Neural progenitor cell (in vitro differentiated cells): ENCODE measurements around the gene CAPN10. TPM values are rescaled to one million over a fixed set of nuclear protein-coding genes. Genes with fewer than 3 reads are reported as not detected.

Experiments used
- DNase-seq: peaks from one replicate; pipeline ENCODE4 v3.0.0-alpha.2; 2016; ENCODE audit warnings: low spot score
- H2AFZ ChIP-seq: fragments of 200-600 bp; sonication (generic); replicated peaks from 2 replicates; pipeline ENCODE4 v1.6.1; 2016; ENCODE audit warnings: antibody characterized with exemption
- H3F3A ChIP-seq: fragments of 200-600 bp; sonication (generic); 2 replicates; pipeline ENCODE4 v1.6.1; 2016; ENCODE audit warnings: antibody characterized with exemption, low read depth
- H3K27ac ChIP-seq: fragments of 200-600 bp; sonication (generic); 2 replicates; pipeline ENCODE4 v1.5.1; 2016; ENCODE audit warnings: mild to moderate bottlenecking
- H3K27me3 ChIP-seq: fragments of 200-600 bp; sonication (generic); 2 replicates; pipeline ENCODE4 v1.6.1; 2016; ENCODE audit warnings: mild to moderate bottlenecking, moderate library complexity
- H3K36me3 ChIP-seq: fragments of 200-600 bp; sonication (generic); 2 replicates; pipeline ENCODE4 v1.5.1; 2016
- H3K4me1 ChIP-seq: fragments of 200-600 bp; sonication (generic); 2 replicates; pipeline ENCODE4 v1.6.1; 2016; ENCODE audit warnings: mixed run types
- H3K4me2 ChIP-seq: fragments of 200-600 bp; sonication (generic); 2 replicates; pipeline ENCODE4 v1.6.1; 2016
- H3K4me3 ChIP-seq: fragments of 200-600 bp; sonication (generic); 2 replicates; pipeline ENCODE4 v1.5.1; 2016
- H3K79me2 ChIP-seq: fragments of 200-600 bp; sonication (generic); 2 replicates; pipeline ENCODE4 v1.6.1; 2016; ENCODE audit warnings: low read depth
- H3K9ac ChIP-seq: fragments of 200-600 bp; sonication (generic); 2 replicates; pipeline ENCODE4 v1.6.1; 2016
- H3K9me3 ChIP-seq: fragments of 200-600 bp; sonication (generic); 2 replicates; pipeline ENCODE4 v1.5.1; 2016; ENCODE audit warnings: low read depth
- H4K20me1 ChIP-seq: fragments of 200-600 bp; sonication (generic); 2 replicates; pipeline ENCODE4 v1.6.1; 2016; ENCODE audit warnings: low read depth
- H3K27ac Mint-ChIP-seq: 3 replicates; pipeline ENCODE4 v1.8.0; 2021; ENCODE audit warnings: mixed read lengths
- H3K27me3 Mint-ChIP-seq: 2 replicates; pipeline ENCODE4 v1.8.0; 2022; ENCODE audit warnings: low read depth, mild to moderate bottlenecking, inconsistent platforms, moderate library complexity, mixed read lengths; ENCODE audit not compliant: insufficient read depth
- H3K36me3 Mint-ChIP-seq: 3 replicates; pipeline ENCODE4 v1.8.0; 2021; ENCODE audit warnings: mixed read lengths
- H3K4me1 Mint-ChIP-seq: 3 replicates; pipeline ENCODE4 v1.8.0; 2021; ENCODE audit warnings: mixed read lengths
- H3K4me3 Mint-ChIP-seq: 3 replicates; pipeline ENCODE4 v1.8.0; 2021; ENCODE audit warnings: mild to moderate bottlenecking, moderate library complexity, mixed read lengths
- H3K9me3 Mint-ChIP-seq: 3 replicates; pipeline ENCODE4 v1.8.0; 2020; ENCODE audit warnings: mixed read lengths
- CTCF ChIP-seq: fragments of 200-600 bp; sonication (generic); IDR thresholded peaks from 2 replicates; pipeline ENCODE4 v1.5.1; 2017; ENCODE audit warnings: antibody characterized with exemption, mild to moderate bottlenecking
- EZH2 ChIP-seq: fragments of 200-600 bp; sonication (generic); IDR thresholded peaks from 2 replicates; pipeline ENCODE4 v1.6.1; 2017; ENCODE audit warnings: antibody characterized with exemption, mild to moderate bottlenecking, moderate library complexity
- EZH2phosphoT487 ChIP-seq: fragments of 200-600 bp; sonication (generic); IDR thresholded peaks from 2 replicates; pipeline ENCODE4 v1.6.1; 2017; ENCODE audit warnings: antibody characterized with exemption
- total RNA-seq: library from RNA; depleted of rRNA; stranded (reverse); fragments of >200 nt; gene quantifications from 2 replicates; pipeline ENCODE4 v1.2.3, GENCODE V29; 2015; ENCODE audit warnings: low replicate concordance

CAPN10 gene
- total RNA-seq, 1 donor from 2014 or later: 16.1 TPM

GRCh38 chr2:240578110-240578450 is 8.5 kb upstream of the CAPN10 start:
- Histone ChIP-seq H3K36me3 (no peaks in the 10 kb centered on the region), H3K9ac (no peak overlapping the region), H2AFZ (no peak overlapping the region), H3K27ac (no peak overlapping the region), H3K79me2 (peaks cover 18% of the 10 kb centered on the region), H3K9me3 (no peaks in the 10 kb centered on the region), H3K27me3 (no peaks in the 10 kb centered on the region), H3K4me1 (no peaks in the 10 kb centered on the region), H3F3A (no peaks in the 10 kb centered on the region), H3K4me3 (no peak overlapping the region), H3K4me2 (no peak overlapping the region), H4K20me1 (peaks cover 40% of the 10 kb centered on the region)
- Mint-ChIP-seq H3K27ac (no peak overlapping the region), H3K4me1 (peaks cover 12% of the 10 kb centered on the region), H3K9me3 (no peaks in the 10 kb centered on the region), H3K4me3 (no peak overlapping the region), H3K36me3 (peaks cover 4% of the 10 kb centered on the region), H3K27me3 (no peaks in the 10 kb centered on the region)
- TF ChIP-seq CTCF: no peak
- TF ChIP-seq EZH2phosphoT487: no peak
- no peak for TF ChIP-seq EZH2
- DNase-seq: no peak

GRCh38 chr2:240578488-240578887 is 8.0 kb upstream of the CAPN10 start:
- H3K4me3 Mint-ChIP-seq: no peak overlapping the region
- no peaks in the 10 kb centered on the region for H3K9me3 Mint-ChIP-seq
- Histone ChIP-seq H3K27ac (no peak overlapping the region), H4K20me1 (peaks cover 40% of the 10 kb centered on the region), H3K4me2 (no peak overlapping the region), H3K9ac (no peak overlapping the region), H3K79me2 (peaks cover 22% of the 10 kb centered on the region), H3F3A (no peaks in the 10 kb centered on the region), H3K27me3 (no peaks in the 10 kb centered on the region), H3K4me3 (no peak overlapping the region), H3K9me3 (no peaks in the 10 kb centered on the region), H3K4me1 (no peaks in the 10 kb centered on the region), H3K36me3 (no peaks in the 10 kb centered on the region), H2AFZ (no peak overlapping the region)
- H3K27me3 Mint-ChIP-seq: no peaks in the 10 kb centered on the region
- no peak for DNase-seq
- H3K36me3 Mint-ChIP-seq: peaks cover 4% of the 10 kb centered on the region
- no peak for TF ChIP-seq CTCF
- no peak for TF ChIP-seq EZH2
- no peak for TF ChIP-seq EZH2phosphoT487
- H3K27ac Mint-ChIP-seq: no peak overlapping the region
- peaks cover 12% of the 10 kb centered on the region for H3K4me1 Mint-ChIP-seq

GRCh38 chr2:240579071-240579762 is 7.3 kb upstream of the CAPN10 start:
- H3K9ac ChIP-seq: no peak overlapping the region
- peaks cover 30% of the 10 kb centered on the region for H3K79me2 ChIP-seq
- no peak overlapping the region for H3K4me2 ChIP-seq
- H3F3A ChIP-seq: no peaks in the 10 kb centered on the region
- Mint-ChIP-seq H3K36me3 (peaks cover 4% of the 10 kb centered on the region), H3K4me3 (no peak overlapping the region), H3K27me3 (no peaks in the 10 kb centered on the region), H3K4me1 (peaks cover 12% of the 10 kb centered on the region), H3K9me3 (no peaks in the 10 kb centered on the region), H3K27ac (no peak overlapping the region)
- no peaks in the 10 kb centered on the region for H3K36me3 ChIP-seq
- H3K9me3 ChIP-seq: no peaks in the 10 kb centered on the region
- peaks cover 40% of the 10 kb centered on the region for H4K20me1 ChIP-seq
- no peak overlapping the region for H3K27ac ChIP-seq
- H2AFZ ChIP-seq: no peak overlapping the region
- H3K4me1 ChIP-seq: no peaks in the 10 kb centered on the region
- DNase-seq: no peak
- no peaks in the 10 kb centered on the region for H3K27me3 ChIP-seq
- no peak overlapping the region for H3K4me3 ChIP-seq
- TF ChIP-seq EZH2 (no peak), EZH2phosphoT487 (no peak), CTCF (no peak)
